Measurements from ENCODE around the gene CSH1.

DNA sequence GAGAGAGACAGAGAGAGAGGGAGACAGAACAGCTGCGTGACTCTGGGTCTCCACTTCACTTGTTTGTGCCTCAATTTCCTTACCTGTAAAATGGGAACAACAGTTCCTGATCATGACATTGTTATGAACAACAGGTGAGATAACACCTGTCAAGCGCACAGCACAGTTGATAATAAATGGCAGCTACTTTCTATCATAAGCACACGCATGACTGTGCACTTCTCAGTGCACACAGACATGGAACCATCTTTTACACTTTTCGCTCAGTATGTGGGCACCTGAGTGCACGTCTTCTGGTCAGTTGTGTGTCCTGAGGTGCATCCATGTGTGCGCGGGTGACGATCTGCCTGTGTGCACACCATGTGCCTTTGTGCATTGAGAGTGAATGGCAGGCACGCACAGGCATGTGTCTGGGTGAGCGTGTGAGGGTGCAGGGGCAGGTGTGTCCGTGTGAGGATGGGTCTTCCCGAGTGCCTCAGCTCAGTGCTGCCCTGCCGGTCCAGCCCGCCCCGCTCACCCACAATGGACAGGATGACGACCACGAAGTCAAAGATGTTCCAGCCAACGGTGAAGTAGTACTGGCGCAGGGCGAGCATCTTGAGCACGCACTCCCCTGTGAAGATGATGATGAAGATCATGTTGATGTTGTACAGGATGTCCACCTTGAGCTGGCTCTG is 46.1 kb upstream of the CSH1 start:
- no peak for TF ChIP-seq ZNF549 (tag by site-specific recombination; IDR thresholded peaks at IDR 0.05)
- TF ChIP-seq, protein P1, sequence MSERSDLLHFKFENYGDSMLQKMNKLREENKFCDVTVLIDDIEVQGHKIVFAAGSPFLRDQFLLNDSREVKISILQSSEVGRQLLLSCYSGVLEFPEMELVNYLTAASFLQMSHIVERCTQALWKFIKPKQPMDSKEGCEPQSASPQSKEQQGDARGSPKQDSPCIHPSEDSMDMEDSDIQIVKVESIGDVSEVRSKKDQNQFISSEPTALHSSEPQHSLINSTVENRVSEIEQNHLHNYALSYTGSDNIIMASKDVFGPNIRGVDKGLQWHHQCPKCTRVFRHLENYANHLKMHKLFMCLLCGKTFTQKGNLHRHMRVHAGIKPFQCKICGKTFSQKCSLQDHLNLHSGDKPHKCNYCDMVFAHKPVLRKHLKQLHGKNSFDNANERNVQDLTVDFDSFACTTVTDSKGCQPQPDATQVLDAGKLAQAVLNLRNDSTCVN (tag by site-specific recombination; optimal IDR thresholded peaks at IDR 0.05), result no peak
- TF ChIP-seq, protein P2, sequence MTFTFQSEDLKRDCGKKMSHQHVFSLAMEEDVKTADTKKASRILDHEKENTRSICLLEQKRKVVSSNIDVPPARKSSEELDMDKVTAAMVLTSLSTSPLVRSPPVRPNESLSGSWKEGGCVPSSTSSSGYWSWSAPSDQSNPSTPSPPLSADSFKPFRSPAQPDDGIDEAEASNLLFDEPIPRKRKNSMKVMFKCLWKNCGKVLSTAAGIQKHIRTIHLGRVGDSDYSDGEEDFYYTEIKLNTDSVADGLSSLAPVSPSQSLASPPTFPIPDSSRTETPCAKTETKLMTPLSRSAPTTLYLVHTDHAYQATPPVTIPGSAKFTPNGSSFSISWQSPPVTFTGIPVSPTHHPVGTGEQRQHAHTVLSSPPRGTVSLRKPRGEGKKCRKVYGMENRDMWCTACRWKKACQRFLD (tag by site-specific recombination; IDR thresholded peaks at IDR 0.05), result no peak
- TF ChIP-seq YY1 (tag by site-specific recombination; IDR thresholded peaks at IDR 0.05), result no peak
- TF ChIP-seq, protein P3, sequence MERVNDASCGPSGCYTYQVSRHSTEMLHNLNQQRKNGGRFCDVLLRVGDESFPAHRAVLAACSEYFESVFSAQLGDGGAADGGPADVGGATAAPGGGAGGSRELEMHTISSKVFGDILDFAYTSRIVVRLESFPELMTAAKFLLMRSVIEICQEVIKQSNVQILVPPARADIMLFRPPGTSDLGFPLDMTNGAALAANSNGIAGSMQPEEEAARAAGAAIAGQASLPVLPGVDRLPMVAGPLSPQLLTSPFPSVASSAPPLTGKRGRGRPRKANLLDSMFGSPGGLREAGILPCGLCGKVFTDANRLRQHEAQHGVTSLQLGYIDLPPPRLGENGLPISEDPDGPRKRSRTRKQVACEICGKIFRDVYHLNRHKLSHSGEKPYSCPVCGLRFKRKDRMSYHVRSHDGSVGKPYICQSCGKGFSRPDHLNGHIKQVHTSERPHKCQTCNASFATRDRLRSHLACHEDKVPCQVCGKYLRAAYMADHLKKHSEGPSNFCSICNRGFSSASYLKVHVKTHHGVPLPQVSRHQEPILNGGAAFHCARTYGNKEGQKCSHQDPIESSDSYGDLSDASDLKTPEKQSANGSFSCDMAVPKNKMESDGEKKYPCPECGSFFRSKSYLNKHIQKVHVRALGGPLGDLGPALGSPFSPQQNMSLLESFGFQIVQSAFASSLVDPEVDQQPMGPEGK (tag by site-specific recombination; IDR thresholded peaks at IDR 0.05), result no peak
- TF ChIP-seq ZNF473 (tag by site-specific recombination; IDR thresholded peaks at IDR 0.05), result no peak
- TF ChIP-seq, protein P4, sequence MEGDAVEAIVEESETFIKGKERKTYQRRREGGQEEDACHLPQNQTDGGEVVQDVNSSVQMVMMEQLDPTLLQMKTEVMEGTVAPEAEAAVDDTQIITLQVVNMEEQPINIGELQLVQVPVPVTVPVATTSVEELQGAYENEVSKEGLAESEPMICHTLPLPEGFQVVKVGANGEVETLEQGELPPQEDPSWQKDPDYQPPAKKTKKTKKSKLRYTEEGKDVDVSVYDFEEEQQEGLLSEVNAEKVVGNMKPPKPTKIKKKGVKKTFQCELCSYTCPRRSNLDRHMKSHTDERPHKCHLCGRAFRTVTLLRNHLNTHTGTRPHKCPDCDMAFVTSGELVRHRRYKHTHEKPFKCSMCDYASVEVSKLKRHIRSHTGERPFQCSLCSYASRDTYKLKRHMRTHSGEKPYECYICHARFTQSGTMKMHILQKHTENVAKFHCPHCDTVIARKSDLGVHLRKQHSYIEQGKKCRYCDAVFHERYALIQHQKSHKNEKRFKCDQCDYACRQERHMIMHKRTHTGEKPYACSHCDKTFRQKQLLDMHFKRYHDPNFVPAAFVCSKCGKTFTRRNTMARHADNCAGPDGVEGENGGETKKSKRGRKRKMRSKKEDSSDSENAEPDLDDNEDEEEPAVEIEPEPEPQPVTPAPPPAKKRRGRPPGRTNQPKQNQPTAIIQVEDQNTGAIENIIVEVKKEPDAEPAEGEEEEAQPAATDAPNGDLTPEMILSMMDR (tag by site-specific recombination; IDR thresholded peaks at IDR 0.05), result no peak
- TF ChIP-seq, protein P5, sequence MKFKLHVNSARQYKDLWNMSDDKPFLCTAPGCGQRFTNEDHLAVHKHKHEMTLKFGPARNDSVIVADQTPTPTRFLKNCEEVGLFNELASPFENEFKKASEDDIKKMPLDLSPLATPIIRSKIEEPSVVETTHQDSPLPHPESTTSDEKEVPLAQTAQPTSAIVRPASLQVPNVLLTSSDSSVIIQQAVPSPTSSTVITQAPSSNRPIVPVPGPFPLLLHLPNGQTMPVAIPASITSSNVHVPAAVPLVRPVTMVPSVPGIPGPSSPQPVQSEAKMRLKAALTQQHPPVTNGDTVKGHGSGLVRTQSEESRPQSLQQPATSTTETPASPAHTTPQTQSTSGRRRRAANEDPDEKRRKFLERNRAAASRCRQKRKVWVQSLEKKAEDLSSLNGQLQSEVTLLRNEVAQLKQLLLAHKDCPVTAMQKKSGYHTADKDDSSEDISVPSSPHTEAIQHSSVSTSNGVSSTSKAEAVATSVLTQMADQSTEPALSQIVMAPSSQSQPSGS (tag by site-specific recombination; IDR thresholded peaks at IDR 0.05; ENCODE audit: low read depth), result no peak
- no peak for TF ChIP-seq ZNF239 (tag by site-specific recombination; IDR thresholded peaks at IDR 0.05)
- TF ChIP-seq ZNF423 (tag by site-specific recombination; IDR thresholded peaks at IDR 0.05), result no peak
- TF ChIP-seq, protein P6, sequence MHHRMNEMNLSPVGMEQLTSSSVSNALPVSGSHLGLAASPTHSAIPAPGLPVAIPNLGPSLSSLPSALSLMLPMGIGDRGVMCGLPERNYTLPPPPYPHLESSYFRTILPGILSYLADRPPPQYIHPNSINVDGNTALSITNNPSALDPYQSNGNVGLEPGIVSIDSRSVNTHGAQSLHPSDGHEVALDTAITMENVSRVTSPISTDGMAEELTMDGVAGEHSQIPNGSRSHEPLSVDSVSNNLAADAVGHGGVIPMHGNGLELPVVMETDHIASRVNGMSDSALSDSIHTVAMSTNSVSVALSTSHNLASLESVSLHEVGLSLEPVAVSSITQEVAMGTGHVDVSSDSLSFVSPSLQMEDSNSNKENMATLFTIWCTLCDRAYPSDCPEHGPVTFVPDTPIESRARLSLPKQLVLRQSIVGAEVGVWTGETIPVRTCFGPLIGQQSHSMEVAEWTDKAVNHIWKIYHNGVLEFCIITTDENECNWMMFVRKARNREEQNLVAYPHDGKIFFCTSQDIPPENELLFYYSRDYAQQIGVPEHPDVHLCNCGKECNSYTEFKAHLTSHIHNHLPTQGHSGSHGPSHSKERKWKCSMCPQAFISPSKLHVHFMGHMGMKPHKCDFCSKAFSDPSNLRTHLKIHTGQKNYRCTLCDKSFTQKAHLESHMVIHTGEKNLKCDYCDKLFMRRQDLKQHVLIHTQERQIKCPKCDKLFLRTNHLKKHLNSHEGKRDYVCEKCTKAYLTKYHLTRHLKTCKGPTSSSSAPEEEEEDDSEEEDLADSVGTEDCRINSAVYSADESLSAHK (tag by site-specific recombination; IDR thresholded peaks at IDR 0.05), result no peak
- no peak for TF ChIP-seq ZBTB21 (tag by site-specific recombination; IDR thresholded peaks at IDR 0.05)
- TF ChIP-seq ZNF274 (IDR thresholded peaks at IDR 0.05; ENCODE audit: low read length), result no peak
- TF ChIP-seq ZNF274 (tag by site-specific recombination; IDR thresholded peaks at IDR 0.05; ENCODE audit: borderline replicate concordance), result no peak

All from HEK293 (cell line).